ENCODE measurements around the gene GALR3.

Gene GALR3

DNA sequence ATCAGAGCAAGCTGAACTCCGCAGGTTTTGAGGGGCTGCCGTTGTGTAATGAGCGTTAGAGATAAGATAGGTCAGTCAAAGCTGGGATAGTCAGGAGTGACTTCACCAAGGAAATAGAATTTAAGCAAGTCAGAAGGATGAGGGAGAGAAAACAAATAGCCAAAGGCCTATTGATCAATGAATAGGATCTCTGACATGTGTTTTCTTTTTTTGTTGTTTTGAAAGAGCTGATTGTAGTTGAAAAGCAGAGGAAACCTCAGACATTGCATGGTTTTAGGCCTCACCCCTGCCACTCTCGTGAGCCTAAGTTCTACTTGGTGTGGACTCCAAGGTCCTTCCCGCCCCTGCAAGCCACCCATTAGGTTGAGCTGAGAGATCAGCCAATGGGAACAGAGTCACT, 29.2 kb downstream of the GALR3 start:
- Histone ChIP-seq H3K27me3 (ENCODE audit: insufficient read depth, low read depth) (no peaks in the 10 kb centered on the region), H3K36me3 (ENCODE audit: insufficient read depth) (peaks cover 23% of the 10 kb centered on the region; the same call in 1 of the 2 replicates), H4K20me1 (ENCODE audit: insufficient read depth) (0 out of 2 replicates have a peak, but pooled peaks cover 3% of the 10 kb centered on the region), H3K9ac (no peak overlapping the region), H3K27ac (no peak overlapping the region), H3K79me2 (ENCODE audit: insufficient read depth, low read depth) (peaks cover 36% of the 10 kb centered on the region), H3K4me2 (no peak overlapping the region), H3K4me3 (IDR thresholded peaks at IDR 0.05; ENCODE audit: insufficient read depth, low read depth, low read length) (no peak overlapping the region), H3K4me1 (ENCODE audit: low read depth, poor library complexity, severe bottlenecking) (peaks cover 12% of the 10 kb centered on the region), H2AFZ (ENCODE audit: low read depth) (no peak overlapping the region)
- TF ChIP-seq, protein P1, sequence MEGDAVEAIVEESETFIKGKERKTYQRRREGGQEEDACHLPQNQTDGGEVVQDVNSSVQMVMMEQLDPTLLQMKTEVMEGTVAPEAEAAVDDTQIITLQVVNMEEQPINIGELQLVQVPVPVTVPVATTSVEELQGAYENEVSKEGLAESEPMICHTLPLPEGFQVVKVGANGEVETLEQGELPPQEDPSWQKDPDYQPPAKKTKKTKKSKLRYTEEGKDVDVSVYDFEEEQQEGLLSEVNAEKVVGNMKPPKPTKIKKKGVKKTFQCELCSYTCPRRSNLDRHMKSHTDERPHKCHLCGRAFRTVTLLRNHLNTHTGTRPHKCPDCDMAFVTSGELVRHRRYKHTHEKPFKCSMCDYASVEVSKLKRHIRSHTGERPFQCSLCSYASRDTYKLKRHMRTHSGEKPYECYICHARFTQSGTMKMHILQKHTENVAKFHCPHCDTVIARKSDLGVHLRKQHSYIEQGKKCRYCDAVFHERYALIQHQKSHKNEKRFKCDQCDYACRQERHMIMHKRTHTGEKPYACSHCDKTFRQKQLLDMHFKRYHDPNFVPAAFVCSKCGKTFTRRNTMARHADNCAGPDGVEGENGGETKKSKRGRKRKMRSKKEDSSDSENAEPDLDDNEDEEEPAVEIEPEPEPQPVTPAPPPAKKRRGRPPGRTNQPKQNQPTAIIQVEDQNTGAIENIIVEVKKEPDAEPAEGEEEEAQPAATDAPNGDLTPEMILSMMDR (conservative IDR thresholded peaks at IDR 0.05; ENCODE audit: low read depth, low read length), result no peak

DNA sequence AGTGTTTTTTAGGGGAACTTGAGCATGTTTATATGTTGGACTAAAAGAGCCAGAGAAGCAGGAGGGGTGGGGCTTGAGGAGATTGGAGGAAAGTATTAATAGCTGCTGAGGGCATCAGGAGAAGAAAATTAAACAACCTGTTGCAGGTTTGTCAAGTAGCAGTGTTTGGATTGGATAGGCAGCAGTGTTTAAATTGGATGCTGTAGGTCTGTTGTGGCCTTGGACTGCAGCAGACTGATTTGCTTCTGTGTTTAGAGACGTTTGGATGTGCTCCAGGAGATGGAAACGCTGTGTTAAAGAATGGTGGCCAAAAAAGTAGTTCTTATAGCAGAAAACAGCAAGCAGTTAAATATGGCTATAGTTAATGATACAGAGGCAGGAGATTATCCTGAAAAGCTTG, 31.8 kb downstream of the GALR3 start:
- no peak overlapping the region for H2AFZ ChIP-seq (ENCODE audit: low read depth)
- no peak overlapping the region for H3K4me3 ChIP-seq (IDR thresholded peaks at IDR 0.05; ENCODE audit: insufficient read depth, low read depth, low read length)
- TF ChIP-seq, protein P1 (conservative IDR thresholded peaks at IDR 0.05; ENCODE audit: low read depth, low read length), result no peak
- no peak overlapping the region for H3K27ac ChIP-seq
- H3K4me1 ChIP-seq (ENCODE audit: low read depth, poor library complexity, severe bottlenecking), result peaks cover 11% of the 10 kb centered on the region
- peaks cover 29% of the 10 kb centered on the region; the same call in 1 of the 2 replicates for H3K36me3 ChIP-seq (ENCODE audit: insufficient read depth)
- H3K27me3 ChIP-seq (ENCODE audit: insufficient read depth, low read depth), result no peaks in the 10 kb centered on the region
- H3K9ac ChIP-seq, result no peak overlapping the region
- H4K20me1 ChIP-seq (ENCODE audit: insufficient read depth), result 0 out of 2 replicates have a peak, but pooled peaks cover 3% of the 10 kb centered on the region
- peaks cover 30% of the 10 kb centered on the region for H3K79me2 ChIP-seq (ENCODE audit: insufficient read depth, low read depth)
- H3K4me2 ChIP-seq, result no peak overlapping the region

DNA sequence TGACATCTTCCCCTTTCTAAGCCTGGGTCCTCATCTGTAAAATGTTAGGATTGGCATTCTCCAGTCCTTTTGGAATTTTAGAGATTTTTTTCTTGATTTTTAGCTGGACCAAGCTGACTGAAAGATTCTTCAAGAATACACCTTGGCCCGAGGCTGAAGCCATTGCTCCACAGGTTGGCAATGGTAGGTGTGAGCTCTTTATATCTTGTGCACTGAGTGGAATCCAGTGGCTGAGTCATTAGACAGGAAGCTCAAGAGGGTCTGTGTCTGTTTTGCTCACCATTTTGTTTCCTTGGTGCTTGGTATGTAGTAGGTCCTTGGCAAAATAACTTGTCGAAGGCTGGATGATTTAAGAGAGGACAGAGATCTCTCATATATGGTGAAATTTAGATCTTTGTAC, 32.3 kb downstream of the GALR3 start:
- TF ChIP-seq, protein P1 (conservative IDR thresholded peaks at IDR 0.05; ENCODE audit: low read depth, low read length), result no peak
- H3K27me3 ChIP-seq (ENCODE audit: insufficient read depth, low read depth), result no peaks in the 10 kb centered on the region
- no peak overlapping the region for H3K9ac ChIP-seq
- no peak overlapping the region for H3K4me2 ChIP-seq
- 0 out of 2 replicates have a peak, but pooled peaks cover 3% of the 10 kb centered on the region for H4K20me1 ChIP-seq (ENCODE audit: insufficient read depth)
- H3K4me3 ChIP-seq (IDR thresholded peaks at IDR 0.05; ENCODE audit: insufficient read depth, low read depth, low read length), result no peak overlapping the region
- H3K79me2 ChIP-seq (ENCODE audit: insufficient read depth, low read depth), result peaks cover 24% of the 10 kb centered on the region
- H3K27ac ChIP-seq, result no peak overlapping the region
- H2AFZ ChIP-seq (ENCODE audit: low read depth), result no peak overlapping the region
- peaks cover 6% of the 10 kb centered on the region for H3K4me1 ChIP-seq (ENCODE audit: low read depth, poor library complexity, severe bottlenecking)
- peaks cover 33% of the 10 kb centered on the region; the same call in 1 of the 2 replicates for H3K36me3 ChIP-seq (ENCODE audit: insufficient read depth)

DNA sequence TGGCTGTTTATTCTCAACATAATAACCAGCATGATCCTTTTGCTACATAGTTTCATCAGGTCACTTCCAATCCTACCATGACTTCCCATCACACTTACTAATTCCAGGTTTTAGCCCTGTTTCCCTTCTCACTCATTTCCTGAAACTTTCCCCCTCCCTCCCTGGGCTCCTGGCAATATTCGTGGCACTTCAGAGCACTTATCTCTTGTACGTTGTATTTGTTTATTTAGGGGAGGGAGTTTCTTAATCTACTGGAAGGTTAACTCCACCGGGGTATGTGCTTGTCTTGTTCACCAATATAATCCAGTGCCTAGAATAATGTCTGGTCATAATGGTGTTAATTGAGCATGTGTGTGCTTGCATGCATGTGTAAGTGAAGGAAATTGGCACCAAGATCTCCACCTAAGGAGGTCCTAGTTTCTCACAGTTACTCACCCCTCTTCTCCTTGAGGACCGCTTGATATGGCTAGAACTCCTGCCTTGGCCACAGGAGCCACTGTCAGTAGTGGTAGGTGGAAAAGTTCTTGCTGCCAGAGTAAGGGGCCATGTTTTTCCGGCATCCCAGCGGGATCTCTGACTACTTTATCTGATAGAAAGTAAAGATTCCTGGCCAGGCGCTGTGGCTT, 37.7 kb downstream of the GALR3 start:
- Histone ChIP-seq H3K4me1 (ENCODE audit: low read depth, poor library complexity, severe bottlenecking) (peaks cover 4% of the 10 kb centered on the region), H3K4me3 (IDR thresholded peaks at IDR 0.05; ENCODE audit: insufficient read depth, low read depth, low read length) (no peak overlapping the region), H3K9ac (no peak overlapping the region), H3K27me3 (ENCODE audit: insufficient read depth, low read depth) (no peaks in the 10 kb centered on the region), H2AFZ (ENCODE audit: low read depth) (no peak overlapping the region), H3K4me2 (no peak overlapping the region), H3K36me3 (ENCODE audit: insufficient read depth) (peaks cover 20% of the 10 kb centered on the region), H3K27ac (no peak overlapping the region), H3K79me2 (ENCODE audit: insufficient read depth, low read depth) (peaks cover 4% of the 10 kb centered on the region; the same call in 1 of the 2 replicates), H4K20me1 (ENCODE audit: insufficient read depth) (no peaks in the 10 kb centered on the region)
- TF ChIP-seq, protein P1 (conservative IDR thresholded peaks at IDR 0.05; ENCODE audit: low read depth, low read length), result no peak

Measured in KMS-11 (cell line).